Erythroblast (primary cell): ENCODE measurements around the gene SLC25A30.

Experiments
- DNase-seq, 2 experiments: peaks; one replicate each; lab custom pipeline; 2025; lab: John Stamatoyannopoulos, UW
- GATA1 ChIP-seq: IDR thresholded peaks from 2 replicates; pipeline ENCODE4 v1.6.1; 2011; ENCODE audit warnings: low read depth, mild to moderate bottlenecking, control low read depth, low read length, moderate library complexity
- POLR2A ChIP-seq: IDR thresholded peaks from 2 replicates; pipeline ENCODE4 v1.6.1; 2011; ENCODE audit warnings: mild to moderate bottlenecking, low read length

SLC25A30 gene

DNA sequence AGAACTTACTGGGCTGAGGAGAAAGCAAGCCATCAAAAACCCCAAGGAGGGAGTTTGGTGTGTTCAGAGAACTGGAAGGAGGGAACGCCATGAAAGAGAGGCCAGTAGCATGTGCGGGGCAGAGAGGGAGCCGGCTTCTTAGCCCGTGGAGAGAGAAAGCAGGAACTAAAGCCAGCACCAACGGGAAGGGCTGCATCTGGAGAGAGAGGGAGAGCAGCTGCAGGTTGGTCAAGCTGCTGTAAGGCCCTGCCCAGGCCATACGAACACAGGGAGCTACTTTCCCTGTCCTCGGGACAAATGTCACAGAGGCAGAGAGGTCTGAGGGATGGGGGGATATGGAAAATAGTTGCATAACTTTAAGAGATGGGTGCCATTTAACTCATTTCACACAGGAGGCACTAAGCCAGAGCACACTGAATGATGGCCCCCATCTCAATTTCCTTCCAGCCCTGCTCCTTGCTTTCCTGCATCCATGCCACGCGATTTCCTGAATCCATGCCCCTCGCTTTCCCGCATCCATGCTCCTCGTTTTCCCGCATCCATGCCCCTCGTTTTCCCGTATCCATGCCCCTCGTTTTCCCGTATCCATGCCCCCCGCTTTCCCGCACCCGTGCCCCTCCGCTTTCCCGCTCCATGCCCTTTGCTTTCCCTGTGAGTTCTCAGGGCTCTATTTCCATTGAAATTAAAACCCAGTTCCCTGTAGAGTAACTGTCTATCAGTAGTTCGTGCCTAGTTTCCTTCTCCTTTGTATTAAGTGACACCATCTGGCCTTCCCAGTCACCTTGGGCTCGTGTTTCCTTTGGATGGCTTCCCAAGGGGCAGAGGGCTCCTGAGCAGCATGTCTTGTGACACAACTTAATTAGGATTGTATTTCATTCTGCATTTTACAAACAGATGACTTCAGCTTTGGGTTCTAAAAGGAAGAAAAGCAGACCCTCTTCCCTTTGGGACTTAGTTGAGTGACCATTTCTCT, 45.7 kb downstream of the SLC25A30 start:
- no peak for DNase-seq
- TF ChIP-seq GATA1 = no peak
- TF ChIP-seq POLR2A = no peak

DNA sequence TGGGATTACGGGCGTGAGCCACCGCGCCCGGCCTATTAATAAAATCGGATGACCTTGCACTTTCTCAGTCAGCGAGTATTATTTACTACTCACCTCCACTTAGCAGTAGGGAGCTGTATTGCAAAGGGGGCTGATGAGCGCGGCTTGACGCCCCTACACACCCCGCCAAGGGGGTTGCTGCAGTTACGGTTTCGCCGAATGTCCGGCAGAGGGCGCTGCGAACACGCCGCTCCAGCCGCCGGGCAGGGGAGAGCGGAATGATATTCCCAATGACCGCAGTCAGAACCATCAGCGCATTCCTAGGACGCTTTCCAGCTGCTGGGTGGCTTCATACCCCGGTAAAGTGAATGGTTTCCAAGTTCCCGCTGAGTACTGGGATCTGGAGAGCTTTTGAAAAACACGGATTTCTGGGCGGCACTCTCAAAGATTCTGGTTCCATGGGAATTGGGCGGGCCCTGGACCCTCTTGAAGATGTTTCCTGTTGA, 47.2 kb downstream of the SLC25A30 start:
- TF ChIP-seq GATA1 (no peak), POLR2A (no peak)
- peak; percentile 54 to 73 for DNase-seq

DNA sequence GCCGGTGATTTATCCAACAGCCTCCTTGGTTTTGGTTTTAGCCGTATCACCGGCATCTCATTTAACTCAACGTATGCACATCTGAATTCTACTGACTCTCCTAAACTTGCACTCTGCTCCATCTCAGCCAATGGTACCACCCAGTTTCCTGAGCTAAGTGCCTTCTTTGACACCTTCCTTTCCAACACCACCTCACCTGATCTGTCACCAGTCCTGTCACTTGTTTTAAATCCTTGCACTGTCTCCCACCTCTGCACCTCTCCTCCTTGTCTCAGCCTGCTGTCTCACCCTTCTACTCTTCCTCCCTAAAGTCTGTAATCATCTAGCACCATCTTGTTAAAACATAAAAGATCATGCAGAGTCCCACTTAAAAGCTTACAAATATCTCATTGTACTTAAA, 49.1 kb downstream of the SLC25A30 start:
- DNase-seq = no peak
- TF ChIP-seq GATA1 (no peak), POLR2A (no peak)

DNA sequence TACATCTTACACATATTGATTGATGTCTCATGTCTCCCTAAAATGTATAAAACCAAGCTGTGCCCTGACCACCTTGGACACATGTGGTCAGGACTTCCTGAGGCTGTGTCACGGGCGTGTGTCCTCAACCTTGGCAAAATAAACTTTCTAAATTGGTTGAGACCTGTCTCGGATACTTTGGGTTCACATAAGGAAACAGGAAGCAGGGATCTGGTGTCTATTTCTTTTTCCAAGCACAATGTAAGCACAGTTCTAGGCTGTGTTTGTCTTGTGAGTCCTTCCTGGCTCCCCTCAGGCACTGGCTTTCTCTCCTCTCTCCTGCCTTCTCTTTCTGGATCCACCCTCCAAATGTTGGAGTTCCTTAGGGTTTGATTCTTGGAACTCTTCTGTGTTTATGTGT, 49.6 kb downstream of the SLC25A30 start:
- TF ChIP-seq GATA1 (no peak), POLR2A (no peak)
- DNase-seq = no peak

DNA sequence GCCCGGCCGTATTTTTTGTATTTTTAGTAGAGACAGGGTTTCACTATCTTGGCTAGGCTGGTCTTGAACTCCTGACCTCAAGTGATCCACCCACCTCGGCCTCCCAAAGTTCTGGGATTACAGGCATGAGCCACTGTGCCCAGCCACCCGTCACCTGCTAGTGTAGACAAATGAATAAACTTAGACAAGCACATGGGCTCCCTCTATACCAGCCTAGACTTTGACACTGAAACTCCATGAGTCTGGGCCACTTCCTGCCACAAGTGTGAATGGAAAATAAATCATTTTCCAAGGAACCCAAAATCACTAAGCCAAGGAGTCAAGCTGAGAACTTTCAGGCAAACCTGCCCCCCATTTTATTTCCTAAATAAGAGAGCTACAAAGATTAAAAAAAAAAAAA, 50.2 kb downstream of the SLC25A30 start:
- TF ChIP-seq POLR2A = no peak
- TF ChIP-seq GATA1 = no peak
- DNase-seq = no peak

DNA sequence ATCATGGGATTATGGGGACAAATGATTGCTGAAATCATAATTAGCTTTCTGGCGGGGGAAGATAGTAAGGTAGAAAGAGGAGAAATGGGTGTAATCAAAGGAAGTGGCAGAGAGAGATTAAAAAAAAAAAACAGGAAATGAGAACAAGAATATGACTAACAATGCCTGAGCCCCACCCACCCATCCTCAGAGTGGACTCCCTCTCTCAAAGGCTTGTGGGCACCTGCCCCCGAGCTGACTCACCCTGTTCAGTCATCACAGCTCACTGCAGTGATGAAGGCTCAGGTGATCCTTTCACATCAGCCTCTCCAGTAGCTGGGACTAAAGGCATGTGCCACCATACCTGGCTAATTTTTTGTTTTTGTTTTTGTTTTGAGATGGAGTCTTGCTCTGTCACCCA, 50.8 kb downstream of the SLC25A30 start:
- DNase-seq = peak; percentile 24 to 41
- TF ChIP-seq POLR2A (no peak), GATA1 (no peak)

DNA sequence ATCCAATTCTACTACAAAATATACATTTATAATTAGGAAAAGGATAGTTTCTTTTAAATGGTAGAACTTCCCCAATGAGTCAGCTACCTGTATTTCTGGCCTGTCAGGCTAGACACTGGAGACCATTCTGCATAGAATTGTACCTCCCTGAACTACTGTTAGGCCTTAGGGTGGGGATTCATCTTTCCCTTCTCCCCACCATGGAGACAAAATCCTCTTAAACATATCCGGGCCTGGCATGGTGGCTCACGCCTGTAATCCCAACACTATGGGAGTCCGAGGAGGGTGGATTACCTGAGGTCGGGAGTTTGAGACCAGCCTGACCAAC, 52.7 kb downstream of the SLC25A30 start:
- no peak for TF ChIP-seq GATA1
- TF ChIP-seq POLR2A = no peak
- no peak for DNase-seq

DNA sequence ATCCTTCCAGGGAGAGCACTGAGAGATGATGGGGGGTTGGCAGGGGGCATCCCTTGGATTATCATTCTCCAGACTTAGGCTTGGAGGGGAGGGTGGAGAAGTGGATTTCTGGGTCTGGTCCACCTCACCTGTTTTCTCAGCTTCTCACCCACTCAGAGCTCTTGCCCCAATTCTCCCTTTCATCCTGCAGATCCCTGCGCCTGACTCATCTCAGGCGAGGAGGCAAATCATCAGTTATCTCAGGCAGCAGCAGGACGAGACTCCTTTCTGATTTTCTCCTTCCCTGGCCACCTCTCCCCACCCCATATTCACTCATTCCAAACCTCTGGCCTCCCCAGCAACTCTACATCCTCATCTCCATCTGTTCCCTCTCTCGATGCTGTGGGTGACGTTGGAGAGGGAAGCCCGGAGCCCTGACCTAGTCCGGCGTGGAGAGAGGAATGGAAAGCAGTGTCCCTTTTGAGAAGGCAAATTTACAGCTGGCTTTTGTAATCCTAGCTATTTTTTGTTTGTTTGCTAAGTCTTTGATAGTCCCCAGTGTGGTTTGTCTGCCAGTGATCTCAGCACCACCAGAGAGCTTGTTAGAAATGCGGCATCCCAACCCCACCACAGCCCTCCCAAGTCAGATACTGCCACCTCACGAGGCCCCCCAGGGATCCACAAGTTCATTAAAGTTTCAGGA, 53.2 kb downstream of the SLC25A30 start:
- TF ChIP-seq GATA1 (no peak), POLR2A (no peak)
- DNase-seq = no peak

DNA sequence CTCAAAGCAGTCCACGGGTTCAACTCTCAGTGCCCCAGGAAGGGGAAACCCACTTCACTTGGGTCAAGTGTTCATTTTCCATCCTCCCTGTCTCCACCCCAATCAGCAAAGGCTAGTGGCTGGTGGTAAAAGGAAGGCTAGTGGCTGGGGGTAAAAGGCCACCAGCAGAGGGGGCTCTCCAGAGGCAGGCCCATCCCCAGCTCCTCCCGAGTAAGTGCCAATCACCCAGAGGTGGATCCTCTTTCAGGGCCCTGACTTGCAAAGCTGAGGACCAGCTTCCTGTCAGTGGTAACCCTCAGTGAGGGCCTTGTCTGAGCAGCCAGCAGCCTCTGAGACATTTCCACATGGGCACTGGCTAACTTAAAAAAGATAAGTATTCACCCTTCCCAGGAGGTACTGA, 55.2 kb downstream of the SLC25A30 start:
- TF ChIP-seq GATA1 (no peak), POLR2A (no peak)
- peak; percentile 11 to 23 for DNase-seq

- peak; percentile 24 to 42 for DNase-seq
- TF ChIP-seq POLR2A (no peak), GATA1 (no peak)
These were observed 56.5 kb downstream of the SLC25A30 start for GRCh38 chr13:45361596-45362206.

DNA sequence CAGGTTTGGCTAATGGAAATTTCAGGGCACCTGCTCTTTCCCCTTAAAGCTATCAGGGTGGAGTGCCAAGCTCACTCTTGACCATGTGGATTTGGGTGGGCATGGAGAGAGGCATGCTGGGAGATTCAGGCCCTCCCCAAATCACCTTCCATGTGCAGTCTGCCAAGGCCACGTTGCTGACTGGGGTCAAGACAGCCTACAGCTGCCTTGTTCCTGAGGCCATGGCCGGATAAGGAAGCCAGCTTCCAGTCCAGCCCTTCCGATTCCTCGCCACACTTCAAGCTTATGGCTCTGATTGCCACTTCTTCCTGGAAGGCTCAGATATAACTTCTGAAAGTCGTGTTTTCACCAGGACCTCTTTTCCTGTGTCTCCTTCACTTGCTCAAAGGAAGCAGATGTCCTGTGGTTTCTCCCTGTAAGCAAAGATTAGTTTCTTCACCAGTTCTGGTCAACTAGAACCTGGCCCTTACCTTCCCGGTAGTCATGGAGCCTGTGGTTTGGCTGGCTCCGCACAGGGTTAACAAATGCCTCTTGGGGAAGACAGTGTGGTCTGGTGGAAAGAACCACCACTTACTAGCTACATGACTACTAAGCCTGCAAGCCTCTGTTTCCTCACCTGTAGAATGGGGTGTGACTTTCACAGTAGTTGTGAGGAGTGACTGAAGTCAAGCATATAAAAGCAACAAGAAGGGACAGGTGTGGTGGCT, 61.1 kb downstream of the SLC25A30 start:
- TF ChIP-seq POLR2A (no peak), GATA1 (no peak)
- DNase-seq = no peak

- DNase-seq = no peak
- no peak for TF ChIP-seq POLR2A
- no peak for TF ChIP-seq GATA1
These were observed 64.3 kb downstream of the SLC25A30 start for GRCh38 chr13:45353895-45354294.

DNA sequence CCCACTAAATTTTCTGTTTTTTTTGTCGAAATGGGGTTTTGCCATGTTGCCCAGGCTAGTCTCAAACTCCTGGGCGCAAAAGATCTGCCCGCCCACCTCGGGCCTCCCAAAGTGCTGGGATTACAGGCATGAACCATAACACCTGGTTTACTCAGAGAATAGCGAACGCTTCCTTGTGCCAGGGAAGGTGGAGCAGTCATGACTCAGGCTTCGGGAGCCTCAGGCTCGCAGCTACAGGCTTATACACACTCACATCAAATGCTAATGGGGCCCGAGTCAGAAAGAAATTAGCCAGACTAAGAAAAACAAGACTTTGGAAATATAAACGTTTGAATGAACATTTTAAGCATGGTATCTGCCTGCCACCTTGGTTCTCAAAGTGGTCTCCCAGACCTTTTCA, 66.1 kb downstream of the SLC25A30 start:
- DNase-seq = no peak
- TF ChIP-seq POLR2A (no peak), GATA1 (no peak)
